HL-60 (cell line): ENCODE results near the gene JARID2.
A peak's percentile ranks its signal among the peaks of the same experiment; 100 is the strongest.

Experiments used
- DNase-seq, 2 experiments: peaks; one replicate each; pipeline ENCODE4 v3.0.0-alpha.2; 2010 to 2020; ENCODE audit warnings: low read depth in 1 of 2, low spot score in 1 of 2
- H3K27ac ChIP-seq: fragments of 250-450 bp; sonication (Bioruptor Pico); replicated peaks from 2 replicates; pipeline ENCODE4 v1.5.1; 2020; ENCODE audit warnings: mild to moderate bottlenecking, moderate library complexity
- H3K27me3 ChIP-seq: fragments of 250-450 bp; sonication (Bioruptor Pico); 2 replicates; pipeline ENCODE4 v1.5.1; 2021; ENCODE audit warnings: mild to moderate bottlenecking, moderate library complexity; ENCODE audit not compliant: insufficient read depth, poor library complexity, severe bottlenecking
- H3K4me3 ChIP-seq: replicated peaks from 2 replicates; pipeline ENCODE4 v1.5.1; 2011; ENCODE audit warnings: mild to moderate bottlenecking, control low read depth, low read length; ENCODE audit not compliant: insufficient read depth
- CTCF ChIP-seq: IDR thresholded peaks from one replicate; pipeline ENCODE4 v1.5.1; 2011; ENCODE audit warnings: low read length, control low read depth, inconsistent platforms; ENCODE audit not compliant: insufficient read depth
- GABPA ChIP-seq: IDR thresholded peaks from 2 replicates; pipeline ENCODE4 v1.6.1; 2012; ENCODE audit warnings: low read depth
- POLR2AphosphoS5 ChIP-seq: IDR thresholded peaks from 2 replicates; pipeline ENCODE4 v1.6.1; 2012; ENCODE audit warnings: low read depth
- SPI1 ChIP-seq: IDR thresholded peaks from 2 replicates; pipeline ENCODE4 v1.6.1; 2012; ENCODE audit warnings: low read depth, mild to moderate bottlenecking, borderline replicate concordance
- TF ChIP-seq, protein P1 (sequence below): IDR thresholded peaks from 2 replicates; pipeline ENCODE4 v1.6.1; 2012; ENCODE audit warnings: low read depth; ENCODE audit not compliant: insufficient replicate concordance

Gene JARID2

GRCh38 chr6:15399641-15400470 lies 154.0 kb downstream of the JARID2 start:
- Histone ChIP-seq H3K4me3 (peak overlapping the region; percentile 19; the same call in 1 of the 2 replicates), H3K27ac (peak overlapping the region; percentile 53), H3K27me3 (no peaks in the 10 kb centered on the region)
- peak in 1 of 2 experiments; percentile 23 for DNase-seq
- TF ChIP-seq GABPA (no peak), POLR2AphosphoS5 (no peak), SPI1 (no peak), CTCF (no peak)
- TF ChIP-seq, protein P1, sequence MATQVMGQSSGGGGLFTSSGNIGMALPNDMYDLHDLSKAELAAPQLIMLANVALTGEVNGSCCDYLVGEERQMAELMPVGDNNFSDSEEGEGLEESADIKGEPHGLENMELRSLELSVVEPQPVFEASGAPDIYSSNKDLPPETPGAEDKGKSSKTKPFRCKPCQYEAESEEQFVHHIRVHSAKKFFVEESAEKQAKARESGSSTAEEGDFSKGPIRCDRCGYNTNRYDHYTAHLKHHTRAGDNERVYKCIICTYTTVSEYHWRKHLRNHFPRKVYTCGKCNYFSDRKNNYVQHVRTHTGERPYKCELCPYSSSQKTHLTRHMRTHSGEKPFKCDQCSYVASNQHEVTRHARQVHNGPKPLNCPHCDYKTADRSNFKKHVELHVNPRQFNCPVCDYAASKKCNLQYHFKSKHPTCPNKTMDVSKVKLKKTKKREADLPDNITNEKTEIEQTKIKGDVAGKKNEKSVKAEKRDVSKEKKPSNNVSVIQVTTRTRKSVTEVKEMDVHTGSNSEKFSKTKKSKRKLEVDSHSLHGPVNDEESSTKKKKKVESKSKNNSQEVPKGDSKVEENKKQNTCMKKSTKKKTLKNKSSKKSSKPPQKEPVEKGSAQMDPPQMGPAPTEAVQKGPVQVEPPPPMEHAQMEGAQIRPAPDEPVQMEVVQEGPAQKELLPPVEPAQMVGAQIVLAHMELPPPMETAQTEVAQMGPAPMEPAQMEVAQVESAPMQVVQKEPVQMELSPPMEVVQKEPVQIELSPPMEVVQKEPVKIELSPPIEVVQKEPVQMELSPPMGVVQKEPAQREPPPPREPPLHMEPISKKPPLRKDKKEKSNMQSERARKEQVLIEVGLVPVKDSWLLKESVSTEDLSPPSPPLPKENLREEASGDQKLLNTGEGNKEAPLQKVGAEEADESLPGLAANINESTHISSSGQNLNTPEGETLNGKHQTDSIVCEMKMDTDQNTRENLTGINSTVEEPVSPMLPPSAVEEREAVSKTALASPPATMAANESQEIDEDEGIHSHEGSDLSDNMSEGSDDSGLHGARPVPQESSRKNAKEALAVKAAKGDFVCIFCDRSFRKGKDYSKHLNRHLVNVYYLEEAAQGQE = no peak

GRCh38 chr6:15400572-15401004 lies 154.7 kb downstream of the JARID2 start:
- H3K27ac ChIP-seq = peak overlapping the region; percentile 53
- peak overlapping the region; percentile 19; the same call in 1 of the 2 replicates for H3K4me3 ChIP-seq
- no peaks in the 10 kb centered on the region for H3K27me3 ChIP-seq
- TF ChIP-seq GABPA = no peak
- no peak for TF ChIP-seq CTCF
- TF ChIP-seq, protein P1 = no peak
- TF ChIP-seq SPI1 = peak; percentile 58; the same call in 1 of the 2 replicates
- DNase-seq = peak; percentile 40 to 78

GRCh38 chr6:15401120-15401519 lies 155.3 kb downstream of the JARID2 start:
- DNase-seq = no peak
- no peaks in the 10 kb centered on the region for H3K27me3 ChIP-seq
- H3K4me3 ChIP-seq = no peak overlapping the region
- no peak overlapping the region for H3K27ac ChIP-seq
- TF ChIP-seq GABPA (no peak), POLR2AphosphoS5 (no peak), SPI1 (no peak), CTCF (no peak)
- TF ChIP-seq, protein P1 = no peak
